GM21423 (cell line): ENCODE data around the gene HOXA11.

Source experiments
- ATAC-seq: cut with Tn5 transposase; IDR thresholded peaks from one replicate; pipeline ENCODE4 v1.9.1; 2021; ENCODE audit warnings: mild to moderate bottlenecking, moderate library complexity; ENCODE audit not compliant: unreplicated experiment

Gene HOXA11

GRCh38 chr7:27182285-27182841 is 2.7 kb downstream of the HOXA11 start:
- no peak for ATAC-seq

GRCh38 chr7:27181795-27182275 is 3.2 kb downstream of the HOXA11 start:
- ATAC-seq = no peak

- ATAC-seq = no peak
Measured at GRCh38 chr7:27180431-27181420, 4.3 kb downstream of the HOXA11 start.

- ATAC-seq = no peak
Measured at GRCh38 chr7:27179503-27180430, 5.3 kb downstream of the HOXA11 start.

- no peak for ATAC-seq
Measured at GRCh38 chr7:27179030-27179429, 6.0 kb downstream of the HOXA11 start.

- ATAC-seq = no peak
Measured at GRCh38 chr7:27178366-27178765, 6.7 kb downstream of the HOXA11 start.

GRCh38 chr7:27177795-27178320 is 7.2 kb downstream of the HOXA11 start:
- ATAC-seq = no peak

- no peak for ATAC-seq
Measured at GRCh38 chr7:27176962-27177794, 7.9 kb downstream of the HOXA11 start.

GRCh38 chr7:27176524-27176845 is 8.5 kb downstream of the HOXA11 start:
- ATAC-seq = no peak

GRCh38 chr7:27175626-27176523 is 9.2 kb downstream of the HOXA11 start:
- ATAC-seq = no peak

- ATAC-seq = no peak
Measured at GRCh38 chr7:27174874-27175625, 10.0 kb downstream of the HOXA11 start.

GRCh38 chr7:27173956-27174873 is 10.8 kb downstream of the HOXA11 start, which contains the start of gene HOXA10:
Gene HOXA10 (minus strand): TSS chr7:27174320. CDS start chr7:27174306, 14 bp downstream.
- ATAC-seq = no peak

GRCh38 chr7:27173511-27173955 is 11.5 kb downstream of the HOXA11 start:
- ATAC-seq = no peak

- ATAC-seq = no peak
Measured at GRCh38 chr7:27172823-27173510, 12.1 kb downstream of the HOXA11 start.

- no peak for ATAC-seq
Measured at GRCh38 chr7:27172315-27172774, 12.7 kb downstream of the HOXA11 start.

GRCh38 chr7:27171637-27172314 is 13.3 kb downstream of the HOXA11 start:
- ATAC-seq = no peak
